Lower leg skin (tissue), 3 donors: ENCODE data around the gene HUNK.

Source experiments
- POLR2A ChIP-seq, 2 donors: fragments of 450-650 bp; IDR thresholded peaks; one replicate each; pipeline ENCODE4 v1.6.1; 2016 to 2017; ENCODE audit warnings: antibody characterized with exemption in 2 of 2, mild to moderate bottlenecking in 1 of 2, moderate library complexity in 1 of 2
- TF ChIP-seq, protein P1 (sequence below), 3 donors: fragments of 450-650 bp; IDR thresholded peaks; one replicate each; pipeline ENCODE4 v1.5.1; 2016; ENCODE audit warnings: antibody characterized with exemption in 3 of 3, mild to moderate bottlenecking in 3 of 3, moderate library complexity in 2 of 3

DNA sequence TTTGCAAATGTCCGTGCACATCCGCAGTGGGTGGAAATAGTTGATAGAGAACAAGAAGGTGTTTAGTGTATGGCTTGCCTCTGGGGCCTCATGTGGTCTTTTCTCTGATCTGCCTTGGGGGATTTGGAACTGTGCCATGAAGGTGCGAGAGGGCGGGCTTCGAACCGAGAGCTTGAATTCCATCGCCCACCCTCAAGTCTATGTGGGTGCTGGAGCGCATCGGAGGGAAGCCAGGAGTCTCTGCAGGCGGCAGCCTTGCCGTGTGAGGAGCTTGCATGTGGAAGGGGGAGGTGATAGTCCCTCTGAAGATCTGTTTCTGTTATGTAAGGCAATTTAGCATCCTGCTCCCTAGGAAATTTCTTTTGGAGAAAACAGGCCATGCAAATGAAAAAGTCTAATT lies 119.6 kb downstream of the HUNK start:
- TF ChIP-seq, protein P1, sequence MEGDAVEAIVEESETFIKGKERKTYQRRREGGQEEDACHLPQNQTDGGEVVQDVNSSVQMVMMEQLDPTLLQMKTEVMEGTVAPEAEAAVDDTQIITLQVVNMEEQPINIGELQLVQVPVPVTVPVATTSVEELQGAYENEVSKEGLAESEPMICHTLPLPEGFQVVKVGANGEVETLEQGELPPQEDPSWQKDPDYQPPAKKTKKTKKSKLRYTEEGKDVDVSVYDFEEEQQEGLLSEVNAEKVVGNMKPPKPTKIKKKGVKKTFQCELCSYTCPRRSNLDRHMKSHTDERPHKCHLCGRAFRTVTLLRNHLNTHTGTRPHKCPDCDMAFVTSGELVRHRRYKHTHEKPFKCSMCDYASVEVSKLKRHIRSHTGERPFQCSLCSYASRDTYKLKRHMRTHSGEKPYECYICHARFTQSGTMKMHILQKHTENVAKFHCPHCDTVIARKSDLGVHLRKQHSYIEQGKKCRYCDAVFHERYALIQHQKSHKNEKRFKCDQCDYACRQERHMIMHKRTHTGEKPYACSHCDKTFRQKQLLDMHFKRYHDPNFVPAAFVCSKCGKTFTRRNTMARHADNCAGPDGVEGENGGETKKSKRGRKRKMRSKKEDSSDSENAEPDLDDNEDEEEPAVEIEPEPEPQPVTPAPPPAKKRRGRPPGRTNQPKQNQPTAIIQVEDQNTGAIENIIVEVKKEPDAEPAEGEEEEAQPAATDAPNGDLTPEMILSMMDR (IDR thresholded peaks at IDR 0.05), result no peak
- no peak for TF ChIP-seq POLR2A (IDR thresholded peaks at IDR 0.05)
